HepG2 (cell line): Measurements from ENCODE around the gene KDM8. TPM values are rescaled to one million over a fixed set of nuclear protein-coding genes. Genes with fewer than 3 reads are reported as not detected.

Experiments
- FOXP1 ChIP-seq, 2 experiments: fragments of 450-650 bp in 1 of 2; IDR thresholded peaks; 2 replicates each; pipeline ENCODE4 v1.6.1; 2017 to 2018; ENCODE audit warnings: antibody characterized with exemption in 1 of 2
- KDM4B ChIP-seq: sonication (generic); formaldehyde crosslinking; IDR thresholded peaks from 2 replicates; pipeline ENCODE4 v1.4.0; 2020; ENCODE audit warnings: missing genetic modification reagents
- LCORL ChIP-seq, 2 experiments: fragments of 450-650 bp in 1 of 2; sonication (generic) in 1 of 2; formaldehyde crosslinking in 1 of 2; IDR thresholded peaks; 2 replicates each; pipeline versions ENCODE4 v1.5.0 to v1.6.1; 2017 to 2020; ENCODE audit warnings: antibody characterized with exemption in 1 of 2, missing genetic modification reagents in 1 of 2
- MXD1 ChIP-seq: sonication (generic); formaldehyde crosslinking; IDR thresholded peaks from 2 replicates; pipeline ENCODE4 v1.4.0; 2020; ENCODE audit warnings: mild to moderate bottlenecking, missing genetic modification reagents
- NCOA2 ChIP-seq: sonication (generic); formaldehyde crosslinking; IDR thresholded peaks from 2 replicates; pipeline ENCODE4 v1.8.0; 2022; ENCODE audit warnings: inconsistent platforms
- NFRKB ChIP-seq: fragments of 450-650 bp; IDR thresholded peaks from 2 replicates; pipeline ENCODE4 v1.6.1; 2017
- POLR2A ChIP-seq, 2 experiments: IDR thresholded peaks; 2 replicates each; pipeline ENCODE4 v1.6.1; 2011; ENCODE audit warnings: low read depth in 2 of 2, low read length in 2 of 2, mild to moderate bottlenecking in 1 of 2, moderate library complexity in 1 of 2; ENCODE audit not compliant: insufficient read depth in 1 of 2
- RERE ChIP-seq: IDR thresholded peaks from 2 replicates; pipeline ENCODE4 v1.6.1; 2016; ENCODE audit warnings: low read depth, missing genetic modification reagents, missing compliant biosample characterization
- RNF219 ChIP-seq: sonication (generic); formaldehyde crosslinking; IDR thresholded peaks from 2 replicates; pipeline ENCODE4 v1.5.0; 2020; ENCODE audit warnings: mild to moderate bottlenecking, missing genetic modification reagents
- SAP130 ChIP-seq: IDR thresholded peaks from 2 replicates; pipeline ENCODE4 v1.6.1; 2016; ENCODE audit warnings: low read depth
- SOX5 ChIP-seq: IDR thresholded peaks from 2 replicates; pipeline ENCODE4 v1.6.1; 2016; ENCODE audit warnings: borderline replicate concordance
- TEAD3 ChIP-seq: optimal IDR thresholded peaks from 2 replicates; pipeline ENCODE3; 2016; ENCODE audit warnings: borderline replicate concordance
- U2AF2 ChIP-seq: fragments of 200-400 bp; formaldehyde crosslinking; IDR thresholded peaks from 2 replicates; pipeline ENCODE4 v1.6.1; 2017; ENCODE audit warnings: low read depth, mild to moderate bottlenecking, low read length
- YEATS2 ChIP-seq: sonication (generic); formaldehyde crosslinking; IDR thresholded peaks from 2 replicates; pipeline ENCODE4 v1.4.0; 2020; ENCODE audit warnings: missing genetic modification reagents, borderline replicate concordance
- ZBED4 ChIP-seq: sonication (generic); formaldehyde crosslinking; IDR thresholded peaks from 2 replicates; pipeline ENCODE4 v1.4.0; 2020; ENCODE audit warnings: missing genetic modification reagents, borderline replicate concordance
- ZMYM2 ChIP-seq: sonication (generic); formaldehyde crosslinking; IDR thresholded peaks from 2 replicates; pipeline ENCODE4 v1.8.0; 2022; ENCODE audit warnings: mild to moderate bottlenecking, missing genetic modification reagents
- ZNF296 ChIP-seq: sonication (generic); formaldehyde crosslinking; conservative IDR thresholded peaks from 2 replicates; pipeline ENCODE4 v1.5.0; 2020; ENCODE audit warnings: mild to moderate bottlenecking, missing genetic modification reagents
- ZNF33B ChIP-seq: sonication (generic); formaldehyde crosslinking; IDR thresholded peaks from 2 replicates; pipeline ENCODE4 v1.5.1; 2020; ENCODE audit warnings: mild to moderate bottlenecking, missing genetic modification reagents
- ZSCAN22 ChIP-seq: sonication (generic); formaldehyde crosslinking; IDR thresholded peaks from 2 replicates; pipeline ENCODE4 v1.4.0; 2020; ENCODE audit warnings: mild to moderate bottlenecking, missing genetic modification reagents
- polyA plus RNA-seq, 8 experiments: library from polyadenylated mRNA; depleted of rRNA in 3 of 8; stranded (reverse) in 7 of 8; unstranded in 1 of 8; fragments of >200 nt; fragmentation: Illumina TruSeq in 4 of 8; extraction: Trizol in 4 of 8; gene quantifications; 2 replicates each; pipeline versions ENCODE4 v1.2.1 to v1.2.3, GENCODE V29; 2011 to 2016; ENCODE audit warnings: low read depth in 4 of 8, missing spikeins in 1 of 8, mixed read lengths in 1 of 8; ENCODE audit not compliant: insufficient read depth in 1 of 8
- total RNA-seq, 5 experiments: library from RNA; depleted of rRNA; stranded (reverse); fragments of >200 nt; fragmentation: Illumina TruSeq; extraction: Trizol; gene quantifications; 2 replicates each; pipeline ENCODE4 v1.2.3, GENCODE V29; 2016; ENCODE audit warnings: low read depth in 1 of 5

The KDM8 gene
- total and polyA plus RNA-seq, 2 of the 13 experiments (the other 11 are each of a cell fraction or from before 2014, with no cell fraction given) = 3.3 to 8.6 TPM

DNA sequence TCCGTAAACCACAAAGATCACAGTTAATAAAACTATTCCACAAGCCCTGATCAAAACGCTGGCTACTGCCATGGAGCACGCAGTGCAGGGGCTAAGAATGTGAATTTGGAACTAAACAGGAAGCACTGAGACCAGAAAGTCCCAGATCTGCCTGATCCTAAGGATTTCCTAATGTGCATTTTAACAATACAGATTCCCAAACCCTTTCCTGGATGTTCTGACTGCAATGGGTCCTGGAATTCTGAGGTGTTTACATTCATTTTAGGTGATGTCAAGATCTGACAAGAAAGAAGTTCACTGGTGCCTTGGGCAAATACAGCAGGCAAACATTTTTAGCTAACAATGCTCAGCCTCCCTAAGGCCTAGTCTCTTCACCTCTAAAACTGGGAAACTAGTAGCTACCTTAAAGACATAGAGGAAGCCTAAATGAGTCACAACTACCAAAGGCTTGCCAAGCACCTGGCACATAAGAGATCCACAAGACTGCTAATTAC, 55.0 kb downstream of the KDM8 start (continued):
- TF ChIP-seq MXD1 (CRISPR knock-in tag) (no peak), TEAD3 (CRISPR knock-in tag) (peak; percentile 91), LCORL (IDR thresholded peaks at IDR 0.05) (no peak), LCORL (CRISPR knock-in tag; IDR thresholded peaks at IDR 0.05) (peak; percentile 64; the same call in 1 of the 2 replicates), ZBED4 (CRISPR knock-in tag) (0 out of 2 replicates have a peak, but pooled peaks have one; percentile 16), NCOA2 (CRISPR knock-in tag) (peak; percentile 57), ZNF33B (CRISPR knock-in tag) (no peak), RNF219 (CRISPR knock-in tag) (no peak), ZMYM2 (CRISPR knock-in tag) (no peak), YEATS2 (CRISPR knock-in tag) (peak; percentile 45; the same call in 1 of the 2 replicates), U2AF2 (no peak), NFRKB (no peak), SOX5 (peak; percentile 75; the same call in 1 of the 2 replicates), KDM4B (peak; percentile 48; the same call in 1 of the 2 replicates), FOXP1 (IDR thresholded peaks at IDR 0.05) (no peak), FOXP1 (CRISPR knock-in tag; IDR thresholded peaks at IDR 0.05) (peak; percentile 57; the same call in 1 of the 2 replicates), ZSCAN22 (CRISPR knock-in tag) (no peak), POLR2A (IDR thresholded peaks at IDR 0.05; ENCODE audit: insufficient read depth in 1 of 2, low read depth in 2 of 2, low read length in 2 of 2) (no peak), RERE (CRISPR knock-in tag) (0 out of 2 replicates have a peak, but pooled peaks have one; percentile 15), SAP130 (CRISPR knock-in tag) (peak; percentile 53), ZNF296 (CRISPR knock-in tag) (no peak)
